Mesothelial cell of epicardium (in vitro differentiated cells): Measurements from ENCODE around the gene ACOT7. TPM values are rescaled to one million over a fixed set of nuclear protein-coding genes. Genes with fewer than 3 reads are reported as not detected.

Experiments used
- DNase-seq, 2 experiments: peaks; one replicate each; pipeline ENCODE4 v3.0.0; 2021; ENCODE audit warnings: low spot score in 2 of 2; ENCODE audit not compliant: unreplicated experiment in 2 of 2
- H3K27ac Mint-ChIP-seq: 2 replicates; pipeline ENCODE4 v1.8.0; 2021; ENCODE audit warnings: mixed read lengths
- H3K27me3 Mint-ChIP-seq: 2 replicates; pipeline ENCODE4 v1.8.0; 2021; ENCODE audit warnings: low read depth, mixed read lengths
- H3K36me3 Mint-ChIP-seq: 2 replicates; pipeline ENCODE4 v1.8.0; 2021; ENCODE audit warnings: mixed read lengths
- H3K4me1 Mint-ChIP-seq: 2 replicates; pipeline ENCODE4 v1.8.0; 2021; ENCODE audit warnings: mixed read lengths
- H3K4me3 Mint-ChIP-seq: 2 replicates; pipeline ENCODE4 v1.8.0; 2021; ENCODE audit warnings: mild to moderate bottlenecking, moderate library complexity, mixed read lengths
- H3K9me3 Mint-ChIP-seq: 2 replicates; pipeline ENCODE4 v1.8.0; 2021; ENCODE audit warnings: mixed read lengths
- CTCF ChIP-seq: fragments of 200-600 bp; sonication (generic); IDR thresholded peaks from one replicate; pipeline ENCODE4 v1.5.0; 2021; ENCODE audit warnings: antibody characterized with exemption; ENCODE audit not compliant: unreplicated experiment
- total RNA-seq: library from RNA; stranded (reverse); gene quantifications from 3 replicates; pipeline ENCODE4 v1.2.1, GENCODE V29; 2021

The ACOT7 gene
- total RNA-seq, 1 donor from 2014 or later: 20.3 TPM

DNA sequence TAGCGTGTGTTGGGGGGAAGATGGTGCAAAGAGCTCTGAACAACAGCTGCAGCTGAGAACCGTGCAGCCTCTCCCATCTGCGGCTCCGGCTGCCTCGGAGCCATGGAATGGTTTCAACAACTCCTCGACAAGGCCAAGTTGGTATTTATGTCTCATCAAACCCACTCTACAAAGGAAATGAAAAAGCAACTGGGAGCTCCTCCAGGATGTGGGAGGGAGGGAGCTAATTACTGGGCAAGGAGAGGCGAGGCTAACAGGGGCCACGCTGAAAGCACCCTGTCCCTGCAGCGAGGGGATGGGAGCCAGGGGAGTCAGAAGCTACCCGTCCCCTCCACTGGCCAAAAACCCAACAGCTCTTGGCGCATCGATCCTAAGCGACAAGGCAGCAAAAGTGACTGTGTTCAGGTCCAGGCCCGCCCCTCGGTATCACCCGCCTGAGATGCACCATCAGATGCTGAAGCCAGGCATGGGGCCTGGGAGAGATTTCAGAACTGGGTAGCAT is 63.1 kb downstream of the ACOT7 start:
- Mint-ChIP-seq H3K9me3 (no peaks in the 10 kb centered on the region), H3K27me3 (no peaks in the 10 kb centered on the region), H3K36me3 (peaks cover 2% of the 10 kb centered on the region), H3K4me1 (peaks cover 16% of the 10 kb centered on the region), H3K4me3 (no peak overlapping the region), H3K27ac (peak overlapping the region; percentile 50)
- no peak for TF ChIP-seq CTCF
- no peak for DNase-seq

- peaks cover 16% of the 10 kb centered on the region for H3K4me1 Mint-ChIP-seq
- peak overlapping the region; percentile 41 for H3K27ac Mint-ChIP-seq
- DNase-seq: no peak
- TF ChIP-seq CTCF: no peak
- no peaks in the 10 kb centered on the region for H3K9me3 Mint-ChIP-seq
- no peak overlapping the region for H3K4me3 Mint-ChIP-seq
- peaks cover 2% of the 10 kb centered on the region for H3K36me3 Mint-ChIP-seq
- H3K27me3 Mint-ChIP-seq: no peaks in the 10 kb centered on the region
Observed at GRCh38 chr1:6329851-6330250, 63.7 kb downstream of the ACOT7 start.

DNA sequence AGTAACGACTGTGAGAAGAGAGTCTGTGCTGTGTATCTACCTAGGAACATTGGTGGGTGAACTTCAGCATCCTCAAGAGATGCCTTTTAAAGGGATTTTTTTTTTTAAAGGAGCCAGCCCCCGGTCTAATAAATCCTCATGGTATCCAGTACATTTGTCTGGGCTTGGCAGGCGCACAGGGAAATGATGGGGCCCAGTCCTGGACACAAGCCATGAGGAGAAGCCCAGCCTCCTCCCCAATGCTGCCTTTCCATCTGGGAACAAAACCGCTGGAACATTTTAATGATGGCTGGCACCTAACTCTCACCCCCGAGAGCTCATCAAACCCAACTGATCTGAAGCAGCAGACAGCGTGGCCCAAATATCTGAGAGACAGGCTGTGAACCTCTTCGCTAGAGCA is 64.2 kb downstream of the ACOT7 start:
- no peak overlapping the region for H3K4me3 Mint-ChIP-seq
- peak overlapping the region; percentile 41 for H3K27ac Mint-ChIP-seq
- H3K36me3 Mint-ChIP-seq: peaks cover 2% of the 10 kb centered on the region
- H3K27me3 Mint-ChIP-seq: no peaks in the 10 kb centered on the region
- no peak for DNase-seq
- TF ChIP-seq CTCF: no peak
- H3K4me1 Mint-ChIP-seq: peaks cover 16% of the 10 kb centered on the region
- H3K9me3 Mint-ChIP-seq: no peaks in the 10 kb centered on the region

DNA sequence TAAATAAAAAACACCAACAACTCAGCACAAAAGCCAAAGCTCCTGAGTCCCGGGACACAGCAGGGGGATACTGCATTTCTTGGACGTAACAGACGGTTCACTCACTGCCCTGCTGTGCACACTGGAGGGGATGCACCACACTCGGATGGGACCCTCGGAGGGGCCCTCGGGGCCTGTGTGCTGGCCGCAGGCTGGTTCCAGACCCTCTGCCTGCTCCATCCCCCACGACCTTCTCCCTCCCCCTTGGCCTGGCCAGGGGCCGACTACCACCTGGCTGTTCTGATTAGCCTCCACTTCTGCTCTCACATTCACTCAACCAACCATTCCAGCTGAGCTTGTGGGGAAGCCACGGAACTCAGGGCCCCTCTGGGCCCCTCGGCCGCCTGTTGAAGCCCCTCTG is 64.9 kb downstream of the ACOT7 start:
- H3K27me3 Mint-ChIP-seq: no peaks in the 10 kb centered on the region
- peaks cover 2% of the 10 kb centered on the region for H3K36me3 Mint-ChIP-seq
- peak overlapping the region; percentile 76 for H3K27ac Mint-ChIP-seq
- H3K4me1 Mint-ChIP-seq: peaks cover 16% of the 10 kb centered on the region
- DNase-seq: no peak
- H3K4me3 Mint-ChIP-seq: no peak overlapping the region
- TF ChIP-seq CTCF: no peak
- no peaks in the 10 kb centered on the region for H3K9me3 Mint-ChIP-seq

- no peak for TF ChIP-seq CTCF
- Mint-ChIP-seq H3K27me3 (no peaks in the 10 kb centered on the region), H3K9me3 (no peaks in the 10 kb centered on the region), H3K27ac (no peak overlapping the region), H3K4me1 (peaks cover 16% of the 10 kb centered on the region), H3K36me3 (peaks cover 2% of the 10 kb centered on the region), H3K4me3 (no peak overlapping the region)
- no peak for DNase-seq
Observed at GRCh38 chr1:6328091-6328490, 65.5 kb downstream of the ACOT7 start.

DNA sequence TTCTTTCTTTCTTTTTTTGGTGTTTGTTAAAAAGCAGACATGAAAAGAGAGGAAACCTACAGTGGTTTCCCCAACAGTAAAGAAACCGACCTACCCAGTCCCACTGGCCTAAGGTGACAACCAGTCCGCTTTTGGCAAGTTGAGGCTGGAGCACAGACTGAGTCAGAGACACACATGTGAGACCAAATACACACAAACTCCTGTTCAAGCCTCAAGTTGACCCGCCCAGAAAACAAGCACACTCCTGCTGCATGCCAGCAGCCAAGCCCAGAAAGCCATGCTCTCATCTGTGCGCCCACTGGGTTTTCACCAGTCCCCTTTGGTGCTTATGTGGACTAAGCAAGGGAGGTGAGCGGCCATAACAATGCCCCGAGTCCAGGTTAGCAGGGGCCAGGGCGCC is 68.1 kb downstream of the ACOT7 start:
- DNase-seq: no peak
- H3K9me3 Mint-ChIP-seq: no peaks in the 10 kb centered on the region
- no peak for TF ChIP-seq CTCF
- H3K4me1 Mint-ChIP-seq: peaks cover 15% of the 10 kb centered on the region
- no peak overlapping the region for H3K27ac Mint-ChIP-seq
- peaks cover 4% of the 10 kb centered on the region for H3K36me3 Mint-ChIP-seq
- no peaks in the 10 kb centered on the region for H3K27me3 Mint-ChIP-seq
- H3K4me3 Mint-ChIP-seq: no peak overlapping the region
